Trophoblast cell (in vitro differentiated cells and primary cell): ENCODE data around the gene SPATA45.

Source experiments
- DNase-seq, 2 donors: peaks; one replicate each; pipeline ENCODE4 v3.0.0-alpha.2; 2016
- H2AFZ ChIP-seq: 2 replicates; pipeline ENCODE4 v1.6.1; 2013; ENCODE audit warnings: low read length, moderate library complexity, mild to moderate bottlenecking; ENCODE audit not compliant: insufficient read depth, poor library complexity
- H2AK5ac ChIP-seq: 2 replicates; pipeline ENCODE4 v1.6.1; 2013; ENCODE audit warnings: mild to moderate bottlenecking, low read length
- H2BK120ac ChIP-seq: 2 replicates; pipeline ENCODE4 v1.6.1; 2013; ENCODE audit warnings: low read length, mild to moderate bottlenecking, moderate library complexity; ENCODE audit not compliant: insufficient read depth, poor library complexity
- H2BK12ac ChIP-seq: 2 replicates; pipeline ENCODE4 v1.6.1; 2013; ENCODE audit warnings: mild to moderate bottlenecking, low read length, moderate library complexity
- H2BK5ac ChIP-seq: 2 replicates; pipeline ENCODE4 v1.6.1; 2013; ENCODE audit warnings: low read length, low read depth, moderate library complexity, mild to moderate bottlenecking; ENCODE audit not compliant: poor library complexity
- H3K14ac ChIP-seq: 2 replicates; pipeline ENCODE4 v1.6.1; 2013; ENCODE audit warnings: mild to moderate bottlenecking, low read length
- H3K18ac ChIP-seq: 2 replicates; pipeline ENCODE4 v1.6.1; 2013; ENCODE audit warnings: mild to moderate bottlenecking, low read length
- H3K23ac ChIP-seq: 2 replicates; pipeline ENCODE4 v1.6.1; 2013; ENCODE audit warnings: low read length
- H3K27ac ChIP-seq: 2 replicates; pipeline ENCODE4 v1.5.1; 2013; ENCODE audit warnings: low read depth, mild to moderate bottlenecking, inconsistent platforms, low read length, moderate library complexity
- H3K27me3 ChIP-seq: 2 replicates; pipeline ENCODE4 v1.6.1; 2013; ENCODE audit warnings: inconsistent platforms, mild to moderate bottlenecking, low read length, moderate library complexity; ENCODE audit not compliant: insufficient read depth
- H3K36me3 ChIP-seq, 2 experiments: 1 replicate in 1 of 2; 2 replicates in 1 of 2; pipeline ENCODE4 v1.6.1; 2013; ENCODE audit warnings: low read length in 2 of 2, mild to moderate bottlenecking in 2 of 2, moderate library complexity in 1 of 2; ENCODE audit not compliant: insufficient read depth in 2 of 2, control insufficient read depth in 1 of 2
- H3K4ac ChIP-seq: 2 replicates; pipeline ENCODE4 v1.6.1; 2013; ENCODE audit warnings: low read depth, mild to moderate bottlenecking, low read length, moderate library complexity
- H3K4me1 ChIP-seq, 2 experiments: 1 replicate in 1 of 2; 2 replicates in 1 of 2; pipeline ENCODE4 v1.6.1; 2013; ENCODE audit warnings: low read length in 2 of 2, mild to moderate bottlenecking in 2 of 2, moderate library complexity in 1 of 2; ENCODE audit not compliant: insufficient read depth in 2 of 2, control insufficient read depth in 1 of 2
- H3K4me2 ChIP-seq: 2 replicates; pipeline ENCODE4 v1.6.1; 2013; ENCODE audit warnings: inconsistent platforms, mild to moderate bottlenecking, low read length, moderate library complexity
- H3K4me3 ChIP-seq: 2 replicates; pipeline ENCODE4 v1.5.1; 2013; ENCODE audit warnings: mild to moderate bottlenecking, low read depth, low read length, inconsistent platforms
- H3K79me1 ChIP-seq: one replicate; pipeline ENCODE4 v1.6.1; 2013; ENCODE audit warnings: low read length
- H3K79me2 ChIP-seq: 2 replicates; pipeline ENCODE4 v1.6.1; 2013; ENCODE audit warnings: low read length, mild to moderate bottlenecking; ENCODE audit not compliant: control insufficient read depth, insufficient read depth, poor library complexity
- H3K9ac ChIP-seq: 2 replicates; pipeline ENCODE4 v1.6.1; 2013; ENCODE audit warnings: mild to moderate bottlenecking, low read length
- H3K9me3 ChIP-seq: 2 replicates; pipeline ENCODE4 v1.6.1; 2013; ENCODE audit warnings: low read depth, mild to moderate bottlenecking, control low read depth, inconsistent platforms, low read length; ENCODE audit not compliant: insufficient read depth
- H4K12ac ChIP-seq: 2 replicates; pipeline ENCODE4 v1.6.1; 2013; ENCODE audit warnings: low read depth, mild to moderate bottlenecking, low read length, moderate library complexity
- H4K8ac ChIP-seq: 2 replicates; pipeline ENCODE4 v1.6.1; 2013; ENCODE audit warnings: low read depth, mild to moderate bottlenecking, low read length, moderate library complexity
- H4K91ac ChIP-seq: one replicate; pipeline ENCODE4 v1.6.1; 2013; ENCODE audit warnings: low read depth, mild to moderate bottlenecking, low read length, moderate library complexity
- WGBS: extraction: QIAGEN DNeasy Blood & Tissue Kit; methylation state at CpG from one replicate; pipeline ENCODE4 v1.1.7; 2013; ENCODE audit warnings: missing lambda C conversion rate; ENCODE audit not compliant: insufficient read length, insufficient coverage; ENCODE audit errors: extremely low coverage; 5-methylcytosine and 5-hydroxymethylcytosine counted together

The SPATA45 gene

GRCh38 chr1:212828395-212828794 lies 19.1 kb downstream of the SPATA45 start:
- H3K27me3 ChIP-seq = no peaks in the 10 kb centered on the region
- no peak overlapping the region for H3K4me3 ChIP-seq
- peaks cover 2% of the 10 kb centered on the region for H3K79me1 ChIP-seq
- H3K36me3 ChIP-seq = peaks cover 0 to 3% of the 10 kb centered on the region in 2 experiments
- no peak overlapping the region for H2AFZ ChIP-seq
- no peak overlapping the region for H4K8ac ChIP-seq
- H3K27ac ChIP-seq = no peak overlapping the region
- H3K4me2 ChIP-seq = no peak overlapping the region
- H2BK5ac ChIP-seq = no peak overlapping the region
- H3K4ac ChIP-seq = no peak overlapping the region
- H2BK12ac ChIP-seq = no peak overlapping the region
- H3K9ac ChIP-seq = no peak overlapping the region
- WGBS = no CpG with 5 or more reads among the region's 2 CpGs
- no peak overlapping the region for H4K91ac ChIP-seq
- no peak overlapping the region for H4K12ac ChIP-seq
- no peak overlapping the region for H3K14ac ChIP-seq
- H2BK120ac ChIP-seq = no peak overlapping the region
- H2AK5ac ChIP-seq = no peak overlapping the region
- no peak for DNase-seq
- no peak overlapping the region for H3K18ac ChIP-seq
- H3K23ac ChIP-seq = no peak overlapping the region
- H3K9me3 ChIP-seq = peaks cover 15% of the 10 kb centered on the region
- H3K4me1 ChIP-seq = no peaks in the 10 kb centered on the region
- H3K79me2 ChIP-seq = peaks cover 2% of the 10 kb centered on the region

GRCh38 chr1:212827831-212828278 lies 19.6 kb downstream of the SPATA45 start:
- Histone ChIP-seq H3K4me2 (no peak overlapping the region), H3K27ac (no peak overlapping the region), H3K27me3 (no peaks in the 10 kb centered on the region), H3K9ac (no peak overlapping the region), H3K23ac (no peak overlapping the region), H2AK5ac (no peak overlapping the region), H2BK5ac (no peak overlapping the region), H3K18ac (no peak overlapping the region), H4K12ac (no peak overlapping the region), H2BK120ac (no peak overlapping the region), H3K9me3 (peaks cover 15% of the 10 kb centered on the region), H3K79me1 (peaks cover 2% of the 10 kb centered on the region), H3K14ac (no peak overlapping the region), H3K4ac (no peak overlapping the region), H3K36me3 (peaks cover 0 to 3% of the 10 kb centered on the region in 2 experiments), H2BK12ac (no peak overlapping the region), H3K4me3 (no peak overlapping the region), H3K4me1 (no peaks in the 10 kb centered on the region), H3K79me2 (peaks cover 2% of the 10 kb centered on the region), H4K91ac (no peak overlapping the region), H2AFZ (no peak overlapping the region), H4K8ac (no peak overlapping the region)
- peak; percentile 4 to 42 for DNase-seq
- WGBS = no CpG with 5 or more reads among the region's 5 CpGs

GRCh38 chr1:212827171-212827776 lies 20.2 kb downstream of the SPATA45 start:
- Histone ChIP-seq H3K27me3 (no peaks in the 10 kb centered on the region), H2BK12ac (no peak overlapping the region), H3K4me1 (no peaks in the 10 kb centered on the region), H3K36me3 (peaks cover 0 to 3% of the 10 kb centered on the region in 2 experiments), H3K4ac (no peak overlapping the region), H2BK5ac (no peak overlapping the region), H4K8ac (no peak overlapping the region), H4K91ac (peak overlapping the region; percentile 21), H3K23ac (no peak overlapping the region), H2AK5ac (no peak overlapping the region), H3K14ac (no peak overlapping the region), H2AFZ (no peak overlapping the region), H3K4me2 (no peak overlapping the region), H3K79me1 (peaks cover 2% of the 10 kb centered on the region), H3K4me3 (no peak overlapping the region), H3K79me2 (peaks cover 2% of the 10 kb centered on the region), H3K27ac (no peak overlapping the region), H4K12ac (no peak overlapping the region), H3K18ac (no peak overlapping the region), H3K9ac (no peak overlapping the region), H2BK120ac (no peak overlapping the region), H3K9me3 (peaks cover 15% of the 10 kb centered on the region)
- no peak for DNase-seq
- no CpG with 5 or more reads among the region's 4 CpGs for WGBS

- Histone ChIP-seq H3K79me2 (peaks cover 2% of the 10 kb centered on the region), H4K8ac (no peak overlapping the region), H3K4me3 (no peak overlapping the region), H3K18ac (no peak overlapping the region), H3K14ac (no peak overlapping the region), H3K9me3 (peaks cover 15% of the 10 kb centered on the region), H2BK12ac (no peak overlapping the region), H3K36me3 (peaks cover 0 to 3% of the 10 kb centered on the region in 2 experiments), H2BK120ac (no peak overlapping the region), H3K27ac (no peak overlapping the region), H3K27me3 (no peaks in the 10 kb centered on the region), H3K4me1 (no peaks in the 10 kb centered on the region), H3K79me1 (peaks cover 2% of the 10 kb centered on the region), H3K9ac (no peak overlapping the region), H3K4ac (no peak overlapping the region), H4K12ac (no peak overlapping the region), H2AK5ac (no peak overlapping the region), H2AFZ (no peak overlapping the region), H4K91ac (no peak overlapping the region), H3K23ac (no peak overlapping the region), H3K4me2 (no peak overlapping the region), H2BK5ac (no peak overlapping the region)
- DNase-seq = peak; percentile 14 to 43
- WGBS = no CpG with 5 or more reads among the region's 6 CpGs
Observed at GRCh38 chr1:212825798-212826452, 21.5 kb downstream of the SPATA45 start.
